Astrocyte of the hippocampus (primary cell): Measurements from ENCODE around the gene RAD54L2.
"Not testable (repeated sequence)": the region's sequence is repeated elsewhere in the genome, so short reads cannot be mapped to it uniquely, and the experiment has no call there.

Experiments
- DNase-seq: peaks from one replicate; pipeline ENCODE4 v3.0.0; 2011; ENCODE audit warnings: low read depth, low spot score

RAD54L2 gene

GRCh38 chr3:51538459-51539290 is at the start of gene RAD54L2:
Gene RAD54L2 (plus strand): TSS chr3:51538719. CDS start chr3:51590421, 51,702 bp downstream.
- peak; percentile 96 for DNase-seq

- DNase-seq: peak; percentile 97
These were observed 39.4 kb upstream of the RAD54L2 start for GRCh38 chr3:51498876-51499738.

GRCh38 chr3:51500632-51501131 is 37.8 kb upstream of the RAD54L2 start:
- DNase-seq: no peak

GRCh38 chr3:51501833-51502561 is 36.5 kb upstream of the RAD54L2 start:
- peak; percentile 91 for DNase-seq

GRCh38 chr3:51502562-51502910 is 36.0 kb upstream of the RAD54L2 start:
- no peak for DNase-seq

DNA sequence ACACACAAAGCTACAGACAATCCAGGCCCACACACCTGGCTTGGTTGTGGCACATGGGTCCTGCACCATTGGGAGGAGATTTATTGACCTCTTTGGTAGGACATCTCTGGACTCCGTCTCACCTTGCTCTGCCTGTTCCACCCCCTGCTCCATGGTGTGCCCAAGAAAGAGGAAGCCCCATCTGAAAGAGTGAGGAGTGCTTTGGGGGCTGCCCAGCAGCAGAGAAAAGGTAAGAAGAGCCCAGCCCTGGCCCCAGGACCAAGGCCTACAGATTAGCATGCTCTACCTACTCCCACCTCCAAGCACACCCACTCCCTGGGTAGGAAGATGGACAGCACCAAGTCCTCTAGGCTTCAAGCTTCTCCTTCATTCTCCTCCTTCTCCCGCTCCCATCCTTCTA is 35.5 kb upstream of the RAD54L2 start:
- DNase-seq: no peak

DNA sequence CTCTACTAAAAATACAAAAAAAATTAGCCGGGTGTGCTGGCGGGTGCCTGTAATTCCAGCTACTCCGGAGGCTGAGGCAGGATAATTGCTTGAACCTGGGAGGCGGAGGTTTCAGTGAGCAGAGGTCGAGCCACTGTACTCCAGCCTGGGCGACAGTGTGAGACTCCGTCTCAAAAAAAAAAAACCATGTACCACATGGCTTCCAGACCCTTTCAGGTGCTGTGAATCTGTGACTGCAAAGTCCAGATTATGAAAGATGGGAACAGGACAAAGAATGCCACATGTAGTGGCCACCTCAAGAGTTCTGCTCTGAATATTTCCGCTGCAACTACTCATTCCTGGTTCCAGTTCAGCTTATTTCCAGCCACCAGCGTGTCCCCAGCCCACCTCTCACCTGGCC is 30.3 kb upstream of the RAD54L2 start:
- DNase-seq: no peak

GRCh38 chr3:51510996-51511395 is 27.5 kb upstream of the RAD54L2 start:
- no peak for DNase-seq

DNA sequence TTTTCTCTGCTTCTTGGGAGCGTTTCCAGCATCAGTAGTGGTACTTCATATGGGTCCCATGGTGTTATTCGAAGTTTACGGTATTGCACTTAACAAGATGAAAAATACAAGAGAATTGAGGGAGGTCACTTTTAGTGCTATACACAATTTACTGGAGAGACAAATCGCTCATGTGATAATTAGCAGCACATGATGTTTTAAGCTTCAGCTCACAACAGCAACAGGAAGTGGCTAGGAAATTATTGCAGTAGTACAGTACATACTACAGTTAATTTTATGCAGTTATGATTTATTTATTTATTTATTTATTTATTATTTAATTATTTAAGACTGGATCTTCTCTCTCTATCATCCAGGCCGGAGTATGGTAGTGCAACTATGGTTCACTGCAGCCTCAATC is 24.3 kb upstream of the RAD54L2 start:
- DNase-seq: no peak

DNA sequence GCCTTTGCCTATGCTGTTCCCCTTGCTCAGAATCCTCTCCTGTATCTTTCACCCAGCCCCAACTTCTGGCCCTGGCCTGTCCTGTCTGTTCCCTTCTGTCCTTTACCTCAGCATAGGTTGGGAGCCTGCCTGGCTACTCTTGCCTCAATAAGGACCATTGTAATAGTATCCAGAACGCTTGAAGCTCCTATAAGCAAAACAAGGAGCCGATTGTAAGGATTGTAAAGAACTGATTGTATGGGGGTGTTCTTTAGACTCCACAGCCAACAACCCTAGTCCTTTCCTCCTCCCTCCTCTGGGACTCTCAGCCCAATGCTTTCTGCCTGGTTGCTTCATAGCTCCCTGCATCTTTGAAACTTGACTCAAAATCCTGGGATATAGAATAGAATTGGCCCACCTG is 18.7 kb upstream of the RAD54L2 start:
- no peak for DNase-seq

- DNase-seq: not testable (repeated sequence)
These were observed 17.4 kb upstream of the RAD54L2 start for GRCh38 chr3:51520906-51521730.

DNA sequence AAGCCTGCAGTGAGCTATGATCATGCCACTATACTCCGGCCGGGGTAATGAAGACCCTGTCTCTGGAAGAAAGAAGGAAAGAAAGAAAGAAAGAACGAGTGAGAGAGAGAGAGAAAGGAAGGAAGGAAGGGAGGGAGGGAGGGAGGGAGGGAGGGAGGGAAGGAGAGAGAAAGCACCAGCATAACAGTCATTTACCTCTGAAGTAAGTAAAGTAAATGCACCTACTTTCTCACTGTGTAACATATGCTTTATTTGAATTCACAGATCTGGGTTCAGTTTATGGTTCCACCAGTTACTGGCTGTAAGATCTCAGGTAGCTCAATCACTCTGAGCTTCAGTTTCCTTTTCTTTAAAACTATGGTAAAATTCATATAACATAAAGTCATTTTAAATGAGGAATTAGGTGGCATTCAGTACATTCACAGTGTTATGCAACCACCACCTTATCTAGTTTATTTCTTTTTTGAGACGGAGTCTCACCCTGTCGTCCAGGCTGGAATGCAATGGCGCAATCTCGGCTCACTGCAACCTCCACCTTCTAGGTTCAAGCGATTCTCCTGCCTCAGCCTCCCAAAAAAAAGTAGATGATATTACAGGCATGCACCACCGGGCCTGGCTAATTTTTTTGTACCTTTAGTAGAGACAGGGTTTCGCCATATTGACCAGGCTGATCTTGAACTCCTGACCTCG is 16.1 kb upstream of the RAD54L2 start:
- DNase-seq: no peak

DNA sequence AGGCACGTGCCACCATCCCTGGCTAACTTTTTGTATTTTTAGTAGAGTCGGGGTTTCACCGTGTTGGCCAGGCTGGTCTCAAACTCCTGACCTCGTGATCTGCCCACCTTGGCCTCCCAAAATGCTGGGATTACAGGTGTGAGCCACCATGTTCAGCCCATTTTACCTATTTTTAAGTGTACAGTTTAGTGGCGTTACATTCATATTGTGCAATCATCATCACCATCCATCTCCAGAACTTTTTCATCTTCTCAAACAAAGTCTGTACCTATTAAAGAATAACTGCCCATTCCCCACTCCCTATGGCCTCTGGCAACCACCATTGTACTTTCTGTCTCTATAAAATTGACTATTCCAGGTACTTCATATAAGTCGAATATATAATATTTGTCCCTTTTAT is 13.6 kb upstream of the RAD54L2 start:
- DNase-seq: not testable (repeated sequence)

- DNase-seq: peak; percentile 36
These were observed 8.0 kb upstream of the RAD54L2 start for GRCh38 chr3:51530485-51530884.

DNA sequence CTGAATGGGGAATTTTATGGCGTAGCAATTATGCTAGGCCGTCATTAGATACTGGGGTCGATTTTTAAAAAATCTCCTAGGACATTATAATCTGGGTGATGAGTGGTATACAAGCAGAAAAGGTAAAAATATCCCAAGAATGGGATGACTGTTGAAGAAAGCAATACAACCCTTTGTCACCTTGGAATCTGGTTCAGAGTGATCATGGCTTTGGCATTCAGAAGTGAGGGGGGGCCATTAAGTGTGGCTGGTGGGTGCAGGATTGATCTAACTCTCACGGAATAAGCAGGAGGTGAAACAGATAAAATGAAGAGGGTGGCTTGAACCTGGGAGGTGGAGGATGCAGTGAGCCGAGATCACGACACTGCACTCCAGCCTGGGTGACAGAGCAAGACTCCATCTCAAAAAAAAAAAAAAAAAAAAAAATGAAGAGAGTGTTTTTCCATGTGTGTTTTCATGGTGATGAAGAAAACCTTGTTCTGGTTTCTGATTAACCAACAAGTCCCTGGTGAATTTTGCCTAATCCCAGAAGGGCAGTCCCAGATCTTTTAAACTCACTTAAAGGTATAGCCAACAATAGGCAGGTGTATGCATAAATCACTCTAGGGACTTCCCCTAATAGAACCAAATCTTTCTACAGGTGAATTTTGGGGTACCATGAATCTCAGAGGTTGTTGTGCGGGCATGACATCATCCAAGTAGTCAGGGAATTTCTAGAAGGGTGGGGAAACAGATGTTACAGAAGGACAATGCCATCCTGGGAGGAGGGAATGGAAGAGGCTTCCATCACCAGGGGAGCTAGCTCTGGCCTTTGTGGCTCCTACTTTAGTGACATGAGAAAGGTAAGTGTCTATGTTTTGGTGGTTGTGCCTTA is 3.1 kb upstream of the RAD54L2 start:
- DNase-seq: peak; percentile 74

- DNase-seq: not testable (repeated sequence)
These were observed 888 bp upstream of the RAD54L2 start for GRCh38 chr3:51537631-51538030.

DNA sequence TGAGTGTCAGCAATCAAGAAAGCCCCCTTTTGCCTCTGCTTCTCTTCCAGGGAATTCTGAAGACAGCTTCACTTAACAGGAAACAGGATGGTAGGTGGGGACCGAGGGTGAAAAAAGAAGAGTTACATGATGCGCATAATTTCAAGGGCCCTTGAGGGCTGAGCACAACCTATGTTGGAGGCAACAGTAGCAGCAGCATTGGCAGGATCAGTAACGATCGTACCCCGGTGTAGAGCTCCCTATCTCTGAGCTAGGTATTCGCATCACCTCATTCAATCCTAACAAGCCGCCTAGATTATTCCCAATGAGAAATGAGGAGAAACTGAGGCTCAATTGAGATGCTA is 432 bp upstream of the RAD54L2 start:
- no peak for DNase-seq

- DNase-seq: peak; percentile 66
These were observed 897 bp downstream of the RAD54L2 start for GRCh38 chr3:51539291-51539941.

GRCh38 chr3:51542596-51542995 is 4.1 kb downstream of the RAD54L2 start:
- not testable (repeated sequence) for DNase-seq
